ENCODE data around the gene AASS. TPM values are rescaled to one million over a fixed set of nuclear protein-coding genes. Genes with fewer than 3 reads are reported as not detected.

The AASS gene
- total RNA-seq, 3 donors from 2014 or later (not counting 1 experiment from before 2014, with no cell fraction given): 1.6 to 2.4 (median 1.6) TPM

- no peak overlapping the region for H3K4me3 Mint-ChIP-seq
- intact Hi-C loops (cut with micrococcal nuclease): no loop called here
- no peak overlapping the region for H3K27ac Mint-ChIP-seq
- H3K9me3 ChIP-seq (ENCODE audit: control insufficient read depth, insufficient read depth, low read length): no peaks in the 10 kb centered on the region
- DNase-seq: no peak
- peaks cover 6% of the 10 kb centered on the region for H3K36me3 Mint-ChIP-seq
- TF ChIP-seq CTCF (IDR thresholded peaks at IDR 0.05): no peak
- no peaks in the 10 kb centered on the region for H3K4me1 ChIP-seq (ENCODE audit: control insufficient read depth, insufficient read depth, low read length)
- no peak for ATAC-seq
- no peaks in the 10 kb centered on the region for H3K36me3 ChIP-seq (ENCODE audit: control insufficient read depth, insufficient read depth, low read length)
- no peaks in the 10 kb centered on the region for H3K27me3 Mint-ChIP-seq (ENCODE audit: low read depth in 2 of 2)
- peaks cover 0 to 3% of the 10 kb centered on the region in 2 donors for H3K9me3 Mint-ChIP-seq
- WGBS (ENCODE audit: insufficient coverage): 93% methylated on average over 3 of the region's 4 CpGs
- H3K4me1 Mint-ChIP-seq: no peaks in the 10 kb centered on the region
- no peak overlapping the region for H3K27ac ChIP-seq (ENCODE audit: low read length)
- no peak overlapping the region for H3K4me3 ChIP-seq (ENCODE audit: low read length)
- no peaks in the 10 kb centered on the region for H3K27me3 ChIP-seq (ENCODE audit: control insufficient read depth, insufficient read depth, low read length)
Observed at GRCh38 chr7:122095642-122096041, 48.4 kb downstream of the AASS start.

GRCh38 chr7:122094549-122094948, 49.5 kb downstream of the AASS start:
- H3K9me3 ChIP-seq (ENCODE audit: control insufficient read depth, insufficient read depth, low read length): no peaks in the 10 kb centered on the region
- 92% methylated on average over 1 of the region's 1 CpG for WGBS (ENCODE audit: insufficient coverage)
- DNase-seq: no peak

GRCh38 chr7:122092964-122093797, 50.9 kb downstream of the AASS start:
- no peaks in the 10 kb centered on the region for H3K36me3 ChIP-seq (ENCODE audit: control insufficient read depth, insufficient read depth, low read length)
- H3K4me1 Mint-ChIP-seq: no peaks in the 10 kb centered on the region
- H3K4me1 ChIP-seq (ENCODE audit: control insufficient read depth, insufficient read depth, low read length): no peaks in the 10 kb centered on the region
- H3K27ac ChIP-seq (ENCODE audit: low read length): no peak overlapping the region
- H3K27me3 ChIP-seq (ENCODE audit: control insufficient read depth, insufficient read depth, low read length): no peaks in the 10 kb centered on the region
- H3K9me3 ChIP-seq (ENCODE audit: control insufficient read depth, insufficient read depth, low read length): no peaks in the 10 kb centered on the region
- H3K9me3 Mint-ChIP-seq: no peaks in the 10 kb centered on the region
- H3K4me3 Mint-ChIP-seq: no peak overlapping the region
- H3K4me3 ChIP-seq (ENCODE audit: low read length): no peak overlapping the region
- H3K27me3 Mint-ChIP-seq (ENCODE audit: low read depth in 2 of 2): no peaks in the 10 kb centered on the region
- H3K36me3 Mint-ChIP-seq: no peaks in the 10 kb centered on the region
- no peak overlapping the region for H3K27ac Mint-ChIP-seq
- TF ChIP-seq CTCF (IDR thresholded peaks at IDR 0.05): peak; percentile 62
- intact Hi-C loops (cut with micrococcal nuclease): no loop called here
- peak; percentile 50 to 68 (median 63) for ATAC-seq
- peak; percentile 18 to 69 for DNase-seq
- 95% methylated on average over 6 of the region's 6 CpGs for WGBS (ENCODE audit: insufficient coverage)

More at GRCh38 chr7:122094549-122094948, 49.5 kb downstream of the AASS start:
- TF ChIP-seq CTCF (IDR thresholded peaks at IDR 0.05): no peak
- Histone ChIP-seq H3K36me3 (ENCODE audit: control insufficient read depth, insufficient read depth, low read length) (no peaks in the 10 kb centered on the region), H3K4me1 (ENCODE audit: control insufficient read depth, insufficient read depth, low read length) (no peaks in the 10 kb centered on the region), H3K27me3 (ENCODE audit: control insufficient read depth, insufficient read depth, low read length) (no peaks in the 10 kb centered on the region), H3K4me3 (ENCODE audit: low read length) (no peak overlapping the region), H3K27ac (ENCODE audit: low read length) (no peak overlapping the region)
- intact Hi-C loops (cut with micrococcal nuclease): no loop called here
- Mint-ChIP-seq H3K36me3 (no peaks in the 10 kb centered on the region), H3K9me3 (no peaks in the 10 kb centered on the region), H3K4me1 (no peaks in the 10 kb centered on the region), H3K27me3 (ENCODE audit: low read depth in 2 of 2) (no peaks in the 10 kb centered on the region), H3K27ac (no peak overlapping the region), H3K4me3 (no peak overlapping the region)
- ATAC-seq: no peak
